HL-60 (cell line): ENCODE data around the gene H19.

ENCODE experiments used
- DNase-seq, 2 experiments: peaks; one replicate each; pipeline ENCODE4 v3.0.0-alpha.2; 2010 to 2020; ENCODE audit warnings: low read depth in 1 of 2, low spot score in 1 of 2
- H3K27ac ChIP-seq: fragments of 250-450 bp; sonication (Bioruptor Pico); replicated peaks from 2 replicates; pipeline ENCODE4 v1.5.1; 2020; ENCODE audit warnings: mild to moderate bottlenecking, moderate library complexity
- H3K27me3 ChIP-seq: fragments of 250-450 bp; sonication (Bioruptor Pico); 2 replicates; pipeline ENCODE4 v1.5.1; 2021; ENCODE audit warnings: mild to moderate bottlenecking, moderate library complexity; ENCODE audit not compliant: insufficient read depth, poor library complexity, severe bottlenecking
- H3K4me3 ChIP-seq: replicated peaks from 2 replicates; pipeline ENCODE4 v1.5.1; 2011; ENCODE audit warnings: mild to moderate bottlenecking, control low read depth, low read length; ENCODE audit not compliant: insufficient read depth
- CTCF ChIP-seq: IDR thresholded peaks from one replicate; pipeline ENCODE4 v1.5.1; 2011; ENCODE audit warnings: low read length, control low read depth, inconsistent platforms; ENCODE audit not compliant: insufficient read depth
- GABPA ChIP-seq: IDR thresholded peaks from 2 replicates; pipeline ENCODE4 v1.6.1; 2012; ENCODE audit warnings: low read depth
- POLR2AphosphoS5 ChIP-seq: IDR thresholded peaks from 2 replicates; pipeline ENCODE4 v1.6.1; 2012; ENCODE audit warnings: low read depth
- REST ChIP-seq: IDR thresholded peaks from 2 replicates; pipeline ENCODE4 v1.6.1; 2012; ENCODE audit warnings: low read depth; ENCODE audit not compliant: insufficient replicate concordance
- SPI1 ChIP-seq: IDR thresholded peaks from 2 replicates; pipeline ENCODE4 v1.6.1; 2012; ENCODE audit warnings: low read depth, mild to moderate bottlenecking, borderline replicate concordance

Gene H19

GRCh38 chr11:1992111-1992510 lies 5.5 kb downstream of the H19 start:
- Histone ChIP-seq H3K27ac (no peak overlapping the region), H3K27me3 (no peaks in the 10 kb centered on the region), H3K4me3 (no peak overlapping the region)
- DNase-seq, result no peak
- TF ChIP-seq REST (no peak), CTCF (no peak), GABPA (no peak)

- Histone ChIP-seq H3K4me3 (no peak overlapping the region), H3K27me3 (no peaks in the 10 kb centered on the region), H3K27ac (no peak overlapping the region)
- TF ChIP-seq POLR2AphosphoS5 (no peak), CTCF (no peak), REST (no peak), GABPA (no peak), SPI1 (no peak)
- no peak for DNase-seq
Measured at GRCh38 chr11:1990872-1991578, 6.6 kb downstream of the H19 start.

GRCh38 chr11:1989953-1990352 lies 7.7 kb downstream of the H19 start:
- no peak for DNase-seq
- H3K4me3 ChIP-seq, result no peak overlapping the region
- H3K27me3 ChIP-seq, result no peaks in the 10 kb centered on the region
- H3K27ac ChIP-seq, result no peak overlapping the region
- TF ChIP-seq CTCF (no peak), SPI1 (no peak), REST (no peak), GABPA (no peak), POLR2AphosphoS5 (no peak)
